ENCODE data around the gene TRIM29. TPM values are rescaled to one million over a fixed set of nuclear protein-coding genes. Genes with fewer than 3 reads are reported as not detected.

The TRIM29 gene
- total and polyA plus RNA-seq, 3 experiments from 2014 or later: not detected

- Mint-ChIP-seq H3K27me3 (peaks cover 8 to 40% of the 10 kb centered on the region in 2 donors), H3K27ac (no peak overlapping the region), H3K4me1 (no peaks in the 10 kb centered on the region), H3K36me3 (no peaks in the 10 kb centered on the region), H3K4me3 (no peak overlapping the region), H3K9me3 (no peaks in the 10 kb centered on the region)
- no peaks in the 10 kb centered on the region for H3K9me3 ChIP-seq (ENCODE audit: low read length)
- ChIA-PET CTCF (interaction anchor here (1.0 kb wide), 2 partner anchors 27 to 626 kb away, joined by 3 read pairs; no protein-coding TSS in a partner anchor), POLR2A (no interaction called here)
- no peak for DNase-seq
- H3K36me3 ChIP-seq (ENCODE audit: insufficient read depth, low read length): no peaks in the 10 kb centered on the region
- H3K27me3 ChIP-seq (ENCODE audit: insufficient read depth, low read length, poor library complexity, severe bottlenecking): peaks cover 5% of the 10 kb centered on the region
- H3K4me3 ChIP-seq (ENCODE audit: low read length): no peak overlapping the region
- no peaks in the 10 kb centered on the region for H3K4me1 ChIP-seq (ENCODE audit: insufficient read depth, low read length)
- no peak overlapping the region for H3K27ac ChIP-seq (ENCODE audit: low read depth, low read length)
Measured at GRCh38 chr11:120106354-120107150, 31.4 kb downstream of the TRIM29 start.

GRCh38 chr11:120105576-120105975, 32.3 kb downstream of the TRIM29 start:
- DNase-seq: no peak

GRCh38 chr11:120104041-120104565, 33.8 kb downstream of the TRIM29 start:
- DNase-seq: no peak
- no peak overlapping the region for H3K4me3 ChIP-seq (ENCODE audit: low read length)
- ChIA-PET CTCF (no interaction called here), POLR2A (no interaction called here)
- H3K36me3 Mint-ChIP-seq: no peaks in the 10 kb centered on the region
- H3K4me1 ChIP-seq (ENCODE audit: insufficient read depth, low read length): no peaks in the 10 kb centered on the region
- no peaks in the 10 kb centered on the region for H3K9me3 ChIP-seq (ENCODE audit: low read length)
- no peaks in the 10 kb centered on the region for H3K36me3 ChIP-seq (ENCODE audit: insufficient read depth, low read length)
- H3K9me3 Mint-ChIP-seq: no peaks in the 10 kb centered on the region
- H3K27ac Mint-ChIP-seq: no peak overlapping the region
- no peak overlapping the region for H3K4me3 Mint-ChIP-seq
- peaks cover 8 to 55% of the 10 kb centered on the region in 2 donors for H3K27me3 Mint-ChIP-seq
- peaks cover 5% of the 10 kb centered on the region for H3K27me3 ChIP-seq (ENCODE audit: insufficient read depth, low read length, poor library complexity, severe bottlenecking)
- H3K4me1 Mint-ChIP-seq: no peaks in the 10 kb centered on the region
- H3K27ac ChIP-seq (ENCODE audit: low read depth, low read length): no peak overlapping the region

More at GRCh38 chr11:120105576-120105975, 32.3 kb downstream of the TRIM29 start:
- Mint-ChIP-seq H3K9me3 (no peaks in the 10 kb centered on the region), H3K27ac (no peak overlapping the region), H3K36me3 (no peaks in the 10 kb centered on the region), H3K27me3 (peaks cover 8 to 46% of the 10 kb centered on the region in 2 donors), H3K4me3 (no peak overlapping the region), H3K4me1 (no peaks in the 10 kb centered on the region)
- ChIA-PET POLR2A (no interaction called here), CTCF (interaction anchor here (1.0 kb wide), 1 partner anchor 26 kb away, joined by 3 read pairs; no protein-coding TSS in a partner anchor)
- H3K4me3 ChIP-seq (ENCODE audit: low read length): no peak overlapping the region
- H3K9me3 ChIP-seq (ENCODE audit: low read length): no peaks in the 10 kb centered on the region
- H3K36me3 ChIP-seq (ENCODE audit: insufficient read depth, low read length): no peaks in the 10 kb centered on the region
- peaks cover 5% of the 10 kb centered on the region for H3K27me3 ChIP-seq (ENCODE audit: insufficient read depth, low read length, poor library complexity, severe bottlenecking)
- no peak overlapping the region for H3K27ac ChIP-seq (ENCODE audit: low read depth, low read length)
- no peaks in the 10 kb centered on the region for H3K4me1 ChIP-seq (ENCODE audit: insufficient read depth, low read length)

GRCh38 chr11:120102864-120103122, 35.1 kb downstream of the TRIM29 start:
- Histone ChIP-seq H3K4me3 (ENCODE audit: low read length) (no peak overlapping the region), H3K36me3 (ENCODE audit: insufficient read depth, low read length) (no peaks in the 10 kb centered on the region), H3K9me3 (ENCODE audit: low read length) (no peaks in the 10 kb centered on the region), H3K27ac (ENCODE audit: low read depth, low read length) (no peak overlapping the region), H3K4me1 (ENCODE audit: insufficient read depth, low read length) (no peaks in the 10 kb centered on the region), H3K27me3 (ENCODE audit: insufficient read depth, low read length, poor library complexity, severe bottlenecking) (peaks cover 2% of the 10 kb centered on the region)
- ChIA-PET POLR2A (no interaction called here), CTCF (no interaction called here)
- no peak overlapping the region for H3K27ac Mint-ChIP-seq
- no peak overlapping the region for H3K4me3 Mint-ChIP-seq
- H3K36me3 Mint-ChIP-seq: no peaks in the 10 kb centered on the region
- H3K4me1 Mint-ChIP-seq: no peaks in the 10 kb centered on the region
- H3K9me3 Mint-ChIP-seq: no peaks in the 10 kb centered on the region
- no peak for DNase-seq
- H3K27me3 Mint-ChIP-seq: peaks cover 5 to 50% of the 10 kb centered on the region in 2 donors

- Histone ChIP-seq H3K4me3 (ENCODE audit: low read length) (no peak overlapping the region), H3K36me3 (ENCODE audit: insufficient read depth, low read length) (no peaks in the 10 kb centered on the region), H3K27me3 (ENCODE audit: insufficient read depth, low read length, poor library complexity, severe bottlenecking) (no peaks in the 10 kb centered on the region), H3K4me1 (ENCODE audit: insufficient read depth, low read length) (no peaks in the 10 kb centered on the region), H3K27ac (ENCODE audit: low read depth, low read length) (no peak overlapping the region), H3K9me3 (ENCODE audit: low read length) (no peaks in the 10 kb centered on the region)
- no peak for DNase-seq
- Mint-ChIP-seq H3K4me1 (no peaks in the 10 kb centered on the region), H3K9me3 (no peaks in the 10 kb centered on the region), H3K36me3 (no peaks in the 10 kb centered on the region), H3K27ac (no peak overlapping the region), H3K27me3 (peaks cover 7 to 51% of the 10 kb centered on the region in 2 donors), H3K4me3 (no peak overlapping the region)
- ChIA-PET CTCF (no interaction called here), POLR2A (no interaction called here)
Measured at GRCh38 chr11:120102050-120102863, 35.7 kb downstream of the TRIM29 start.

GRCh38 chr11:120098503-120099020, 39.4 kb downstream of the TRIM29 start:
- Histone ChIP-seq H3K9me3 (ENCODE audit: low read length) (no peaks in the 10 kb centered on the region), H3K27me3 (ENCODE audit: insufficient read depth, low read length, poor library complexity, severe bottlenecking) (no peaks in the 10 kb centered on the region), H3K4me3 (ENCODE audit: low read length) (no peak overlapping the region), H3K36me3 (ENCODE audit: insufficient read depth, low read length) (no peaks in the 10 kb centered on the region), H3K27ac (ENCODE audit: low read depth, low read length) (no peak overlapping the region), H3K4me1 (ENCODE audit: insufficient read depth, low read length) (no peaks in the 10 kb centered on the region)
- Mint-ChIP-seq H3K4me3 (no peak overlapping the region), H3K4me1 (no peaks in the 10 kb centered on the region), H3K36me3 (no peaks in the 10 kb centered on the region), H3K27ac (no peak overlapping the region), H3K9me3 (no peaks in the 10 kb centered on the region), H3K27me3 (peaks cover 9 to 58% of the 10 kb centered on the region in 2 donors)
- ChIA-PET POLR2A (no interaction called here), CTCF (no interaction called here)
- peak in 1 of 5 donors; percentile 11 for DNase-seq

- ChIA-PET POLR2A (no interaction called here), CTCF (interaction anchor here (1.0 kb wide), 1 partner anchor 11 kb away, joined by 3 read pairs; no protein-coding TSS in a partner anchor)
- Histone ChIP-seq H3K27me3 (ENCODE audit: insufficient read depth, low read length, poor library complexity, severe bottlenecking) (no peaks in the 10 kb centered on the region), H3K27ac (ENCODE audit: low read depth, low read length) (no peak overlapping the region), H3K4me3 (ENCODE audit: low read length) (no peak overlapping the region), H3K4me1 (ENCODE audit: insufficient read depth, low read length) (no peaks in the 10 kb centered on the region), H3K36me3 (ENCODE audit: insufficient read depth, low read length) (no peaks in the 10 kb centered on the region), H3K9me3 (ENCODE audit: low read length) (no peaks in the 10 kb centered on the region)
- Mint-ChIP-seq H3K27me3 (peaks cover 6 to 55% of the 10 kb centered on the region in 2 donors), H3K9me3 (no peaks in the 10 kb centered on the region), H3K4me1 (no peaks in the 10 kb centered on the region), H3K4me3 (no peak overlapping the region), H3K36me3 (no peaks in the 10 kb centered on the region), H3K27ac (no peak overlapping the region)
- DNase-seq: peak in 1 of 5 donors; percentile 23
Measured at GRCh38 chr11:120097721-120098385, 40.1 kb downstream of the TRIM29 start.

Measured in CD8-positive, alpha-beta memory T cell (primary cell).